ENCODE measurements around the gene SYT9.

SYT9 gene

DNA sequence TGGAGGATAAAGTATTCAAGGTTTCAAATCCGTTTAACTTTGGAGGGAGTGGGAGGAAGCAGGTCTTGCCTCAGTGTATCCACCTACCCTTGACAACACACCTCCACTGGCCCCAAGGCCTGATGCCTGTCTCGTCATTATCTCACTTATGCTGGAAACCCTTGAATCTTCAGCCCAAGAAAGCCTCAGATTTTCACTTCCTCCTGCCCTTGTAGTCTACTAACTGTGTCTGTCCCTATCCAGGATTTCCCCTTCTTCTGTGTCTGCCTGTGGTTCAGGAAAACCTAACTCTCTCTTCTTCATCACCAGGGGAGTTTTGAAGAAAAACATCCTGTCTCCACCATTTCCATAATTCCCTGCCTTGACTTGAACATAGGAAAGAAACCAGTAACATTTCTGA lies 56.1 kb downstream of the SYT9 start:
- DNase-seq (ENCODE audit: low read depth, low spot score), result no peak
- H3K4me1 ChIP-seq (ENCODE audit: insufficient read depth, insufficient read length), result no peaks in the 10 kb centered on the region
- no peaks in the 10 kb centered on the region for H3K9me3 ChIP-seq (ENCODE audit: insufficient read depth, low read length)
- H3K27me3 ChIP-seq (ENCODE audit: insufficient read depth, insufficient read length), result no peaks in the 10 kb centered on the region
- H3K9ac ChIP-seq (ENCODE audit: insufficient read length, low read depth), result no peak overlapping the region
- no peaks in the 10 kb centered on the region for H3K36me3 ChIP-seq (ENCODE audit: insufficient read depth, insufficient read length, low read length)
- no peak overlapping the region for H3K4me3 ChIP-seq (ENCODE audit: insufficient read length, low read depth)
- no peak for TF ChIP-seq YY1 (IDR thresholded peaks at IDR 0.05; ENCODE audit: insufficient read depth, insufficient read length)
- TF ChIP-seq SUZ12 (IDR thresholded peaks at IDR 0.05; ENCODE audit: extremely low read depth, insufficient read depth, insufficient read length), result no peak
- TF ChIP-seq ZNF274 (IDR thresholded peaks at IDR 0.05; ENCODE audit: low read depth, low read length), result no peak

- no peaks in the 10 kb centered on the region for H3K27me3 ChIP-seq (ENCODE audit: insufficient read depth, insufficient read length)
Observed at GRCh38 chr11:7311903-7312302, 60.2 kb downstream of the SYT9 start.

DNA sequence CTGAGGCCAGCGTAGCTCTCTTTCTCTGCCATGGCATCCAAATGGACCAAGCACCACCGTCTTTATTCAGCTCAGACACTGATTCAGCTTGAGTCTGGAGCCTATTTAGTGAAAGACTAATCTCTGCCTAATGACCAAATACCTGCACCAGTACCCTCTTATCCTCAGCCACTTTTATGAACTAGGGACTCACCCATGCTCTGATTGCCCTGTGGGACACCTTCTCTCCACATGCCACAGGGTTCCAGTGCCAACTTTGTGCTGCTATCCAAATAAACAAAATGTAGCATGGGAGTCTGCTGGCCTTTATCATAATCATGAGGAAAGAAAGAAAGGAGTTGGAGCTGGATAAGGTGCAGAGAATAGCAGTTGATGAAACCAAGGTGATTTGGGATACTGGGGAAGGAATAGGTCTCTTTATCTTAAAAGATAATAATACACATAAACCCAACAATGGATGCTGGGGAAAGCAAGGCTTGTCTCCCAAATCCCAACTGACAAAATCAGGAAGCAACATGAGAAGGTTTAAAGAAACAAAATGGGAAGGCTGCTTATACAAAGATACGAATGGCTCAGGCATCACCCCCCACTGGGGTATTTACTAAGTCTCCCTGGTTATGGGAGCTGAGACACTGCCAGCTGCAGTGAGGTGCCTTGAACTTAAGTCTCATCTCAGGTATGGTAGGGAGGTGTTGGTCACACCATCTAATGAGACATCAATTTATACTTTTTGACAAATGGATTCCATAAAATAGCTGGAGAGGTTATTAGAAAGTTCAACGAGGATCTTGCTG lies 63.3 kb downstream of the SYT9 start:
- Histone ChIP-seq H3K4me3 (ENCODE audit: insufficient read length, low read depth) (no peak overlapping the region), H3K4me1 (ENCODE audit: insufficient read depth, insufficient read length) (no peaks in the 10 kb centered on the region), H3K27me3 (ENCODE audit: insufficient read depth, insufficient read length) (no peaks in the 10 kb centered on the region), H3K9me3 (ENCODE audit: insufficient read depth, low read length) (no peaks in the 10 kb centered on the region), H3K9ac (ENCODE audit: insufficient read length, low read depth) (no peak overlapping the region), H3K36me3 (ENCODE audit: insufficient read depth, insufficient read length, low read length) (no peaks in the 10 kb centered on the region)
- DNase-seq (ENCODE audit: low read depth, low spot score), result no peak
- TF ChIP-seq YY1 (IDR thresholded peaks at IDR 0.05; ENCODE audit: insufficient read depth, insufficient read length) (no peak), ZNF274 (IDR thresholded peaks at IDR 0.05; ENCODE audit: low read depth, low read length) (no peak), SUZ12 (IDR thresholded peaks at IDR 0.05; ENCODE audit: extremely low read depth, insufficient read depth, insufficient read length) (no peak)

More at GRCh38 chr11:7311903-7312302, 60.2 kb downstream of the SYT9 start:
- no peak overlapping the region for H3K9ac ChIP-seq (ENCODE audit: insufficient read length, low read depth)
- TF ChIP-seq SUZ12 (IDR thresholded peaks at IDR 0.05; ENCODE audit: extremely low read depth, insufficient read depth, insufficient read length), result no peak
- TF ChIP-seq ZNF274 (IDR thresholded peaks at IDR 0.05; ENCODE audit: low read depth, low read length), result no peak
- TF ChIP-seq YY1 (IDR thresholded peaks at IDR 0.05; ENCODE audit: insufficient read depth, insufficient read length), result no peak
- H3K4me1 ChIP-seq (ENCODE audit: insufficient read depth, insufficient read length), result no peaks in the 10 kb centered on the region
- DNase-seq (ENCODE audit: low read depth, low spot score), result no peak
- no peaks in the 10 kb centered on the region for H3K36me3 ChIP-seq (ENCODE audit: insufficient read depth, insufficient read length, low read length)
- H3K4me3 ChIP-seq (ENCODE audit: insufficient read length, low read depth), result no peak overlapping the region
- no peaks in the 10 kb centered on the region for H3K9me3 ChIP-seq (ENCODE audit: insufficient read depth, low read length)

DNA sequence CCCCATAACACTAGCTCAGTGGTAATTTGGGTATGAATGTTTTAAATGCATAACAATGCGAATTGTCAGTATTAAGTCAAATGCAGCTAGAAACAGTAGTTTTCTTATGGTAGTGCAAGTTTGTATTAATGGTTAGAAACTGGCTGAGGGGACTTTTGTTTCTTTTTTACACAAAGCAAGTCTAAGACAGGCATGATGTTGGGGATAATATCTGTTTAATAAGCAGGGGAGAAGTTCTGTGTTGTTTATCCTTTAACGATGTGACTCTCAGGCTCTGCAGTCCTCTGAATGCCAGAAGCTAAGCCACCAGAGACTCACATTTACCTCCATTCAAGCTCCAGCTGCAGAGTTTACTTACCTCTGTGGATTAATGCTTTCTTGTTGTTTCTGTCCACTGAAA lies 67.8 kb downstream of the SYT9 start:
- Histone ChIP-seq H3K36me3 (ENCODE audit: insufficient read depth, insufficient read length, low read length) (no peaks in the 10 kb centered on the region), H3K9ac (ENCODE audit: insufficient read length, low read depth) (no peak overlapping the region), H3K27me3 (ENCODE audit: insufficient read depth, insufficient read length) (no peaks in the 10 kb centered on the region), H3K4me1 (ENCODE audit: insufficient read depth, insufficient read length) (no peaks in the 10 kb centered on the region), H3K4me3 (ENCODE audit: insufficient read length, low read depth) (no peak overlapping the region), H3K9me3 (ENCODE audit: insufficient read depth, low read length) (no peaks in the 10 kb centered on the region)
- no peak for DNase-seq (ENCODE audit: low read depth, low spot score)
- TF ChIP-seq SUZ12 (IDR thresholded peaks at IDR 0.05; ENCODE audit: extremely low read depth, insufficient read depth, insufficient read length) (no peak), YY1 (IDR thresholded peaks at IDR 0.05; ENCODE audit: insufficient read depth, insufficient read length) (no peak), ZNF274 (IDR thresholded peaks at IDR 0.05; ENCODE audit: low read depth, low read length) (no peak)

DNA sequence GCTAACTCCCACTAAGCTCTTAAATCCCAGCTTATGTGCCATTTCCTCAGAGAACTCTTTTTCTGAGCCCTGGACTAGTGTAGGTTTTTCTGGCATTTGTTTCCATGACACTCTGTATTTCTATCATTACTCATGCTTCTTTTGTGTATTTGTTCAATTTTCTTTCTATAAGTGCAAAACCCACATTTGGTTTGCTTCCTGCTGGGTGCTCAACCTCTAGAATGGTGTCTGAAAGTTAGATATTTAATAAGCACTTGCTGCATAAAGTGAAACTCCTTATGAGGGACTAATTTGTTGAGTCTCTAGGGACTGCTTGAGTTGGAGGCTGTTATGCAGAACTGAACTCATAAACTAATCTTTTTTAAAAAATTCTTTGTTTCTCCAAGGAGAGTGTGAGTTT lies 68.6 kb downstream of the SYT9 start:
- Histone ChIP-seq H3K27me3 (ENCODE audit: insufficient read depth, insufficient read length) (no peaks in the 10 kb centered on the region), H3K4me3 (ENCODE audit: insufficient read length, low read depth) (no peak overlapping the region), H3K9me3 (ENCODE audit: insufficient read depth, low read length) (no peaks in the 10 kb centered on the region), H3K9ac (ENCODE audit: insufficient read length, low read depth) (no peak overlapping the region), H3K4me1 (ENCODE audit: insufficient read depth, insufficient read length) (no peaks in the 10 kb centered on the region), H3K36me3 (ENCODE audit: insufficient read depth, insufficient read length, low read length) (no peaks in the 10 kb centered on the region)
- no peak for TF ChIP-seq SUZ12 (IDR thresholded peaks at IDR 0.05; ENCODE audit: extremely low read depth, insufficient read depth, insufficient read length)
- no peak for TF ChIP-seq ZNF274 (IDR thresholded peaks at IDR 0.05; ENCODE audit: low read depth, low read length)
- TF ChIP-seq YY1 (IDR thresholded peaks at IDR 0.05; ENCODE audit: insufficient read depth, insufficient read length), result no peak
- no peak for DNase-seq (ENCODE audit: low read depth, low spot score)

DNA sequence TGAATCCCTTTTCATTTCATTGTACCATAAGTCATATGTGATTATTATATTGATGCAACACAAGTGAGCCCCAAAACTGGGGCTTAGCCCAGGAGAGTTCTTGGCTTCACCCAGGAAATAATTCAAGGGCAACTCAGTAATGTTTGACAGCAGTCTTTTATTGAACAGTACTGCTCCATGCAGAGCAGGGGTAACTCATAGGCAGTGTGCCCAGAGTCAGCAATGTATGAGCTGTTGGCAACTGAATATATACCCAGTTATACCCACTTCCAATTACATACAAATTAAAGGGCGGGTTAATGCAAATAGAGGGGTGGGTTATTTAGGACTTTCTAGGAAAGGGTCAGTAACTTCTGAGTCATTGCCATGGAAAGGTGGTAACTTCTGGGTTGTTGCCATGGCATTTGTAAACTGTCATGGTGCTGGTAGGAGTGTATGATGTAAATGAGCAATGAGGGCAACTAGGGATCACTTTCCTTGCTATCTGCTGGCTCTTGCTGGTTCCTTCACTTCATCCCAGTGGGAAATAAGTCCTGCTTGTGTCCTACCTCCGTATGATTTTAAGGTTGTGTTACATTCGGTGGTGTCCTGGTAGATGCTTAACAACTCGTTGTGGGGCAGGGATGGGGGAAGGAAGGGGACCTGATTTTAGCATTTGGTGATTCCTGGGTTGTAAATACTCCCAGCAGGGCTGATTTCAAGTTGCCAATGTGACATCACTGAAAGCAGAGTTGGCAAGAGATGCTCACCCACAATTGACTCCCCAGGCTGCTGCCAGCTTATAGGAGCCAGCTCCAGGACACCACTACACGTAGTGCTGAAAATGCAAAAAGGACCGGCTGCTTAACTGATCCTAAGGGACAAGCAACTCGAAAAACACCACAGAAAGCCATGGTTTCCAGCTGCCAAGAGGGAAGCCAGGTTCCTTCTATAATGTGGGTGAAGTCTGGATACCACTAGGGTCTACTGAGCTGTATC lies 70.1 kb downstream of the SYT9 start:
- Histone ChIP-seq H3K9me3 (ENCODE audit: insufficient read depth, low read length) (no peaks in the 10 kb centered on the region), H3K27me3 (ENCODE audit: insufficient read depth, insufficient read length) (no peaks in the 10 kb centered on the region), H3K36me3 (ENCODE audit: insufficient read depth, insufficient read length, low read length) (no peaks in the 10 kb centered on the region), H3K4me3 (ENCODE audit: insufficient read length, low read depth) (no peak overlapping the region), H3K9ac (ENCODE audit: insufficient read length, low read depth) (no peak overlapping the region), H3K4me1 (ENCODE audit: insufficient read depth, insufficient read length) (no peaks in the 10 kb centered on the region)
- TF ChIP-seq ZNF274 (IDR thresholded peaks at IDR 0.05; ENCODE audit: low read depth, low read length) (no peak), YY1 (IDR thresholded peaks at IDR 0.05; ENCODE audit: insufficient read depth, insufficient read length) (no peak), SUZ12 (IDR thresholded peaks at IDR 0.05; ENCODE audit: extremely low read depth, insufficient read depth, insufficient read length) (no peak)
- DNase-seq (ENCODE audit: low read depth, low spot score), result no peak

- H3K4me3 ChIP-seq (ENCODE audit: insufficient read length, low read depth), result no peak overlapping the region
- H3K36me3 ChIP-seq (ENCODE audit: insufficient read depth, insufficient read length, low read length), result no peaks in the 10 kb centered on the region
- no peak overlapping the region for H3K9ac ChIP-seq (ENCODE audit: insufficient read length, low read depth)
- TF ChIP-seq ZNF274 (IDR thresholded peaks at IDR 0.05; ENCODE audit: low read depth, low read length) (no peak), YY1 (IDR thresholded peaks at IDR 0.05; ENCODE audit: insufficient read depth, insufficient read length) (no peak), SUZ12 (IDR thresholded peaks at IDR 0.05; ENCODE audit: extremely low read depth, insufficient read depth, insufficient read length) (no peak)
- no peaks in the 10 kb centered on the region for H3K4me1 ChIP-seq (ENCODE audit: insufficient read depth, insufficient read length)
- no peaks in the 10 kb centered on the region for H3K27me3 ChIP-seq (ENCODE audit: insufficient read depth, insufficient read length)
- no peak for DNase-seq (ENCODE audit: low read depth, low spot score)
- H3K9me3 ChIP-seq (ENCODE audit: insufficient read depth, low read length), result no peaks in the 10 kb centered on the region
Observed at GRCh38 chr11:7332451-7332850, 80.7 kb downstream of the SYT9 start.

Data from NT2/D1 (cell line).